K562 (cell line): ENCODE data around the gene RIMOC1. TPM values are rescaled to one million over a fixed set of nuclear protein-coding genes. Genes with fewer than 3 reads are reported as not detected.

Experiments used
- ATF3 ChIP-seq, 2 experiments: fragments of 450-650 bp in 1 of 2; sonication (generic) in 1 of 2; formaldehyde crosslinking in 1 of 2; IDR thresholded peaks in 1 of 2; conservative IDR thresholded peaks in 1 of 2; 2 replicates each; pipeline versions ENCODE4 v1.6.1 to v1.8.1; 2016 to 2023; ENCODE audit warnings: mild to moderate bottlenecking in 2 of 2, moderate library complexity in 2 of 2, inconsistent platforms in 1 of 2, missing genetic modification reagents in 1 of 2
- CGGBP1 ChIP-seq: fragments of 250-450 bp; sonication (Bioruptor Pico); IDR thresholded peaks from 2 replicates; pipeline ENCODE4 v1.9.0; 2021; ENCODE audit warnings: mild to moderate bottlenecking
- CTBP1 ChIP-seq: fragments of 450-650 bp; IDR thresholded peaks from 2 replicates; pipeline ENCODE4 v1.6.1; 2016; ENCODE audit warnings: borderline replicate concordance
- DACH1 ChIP-seq: fragments of 450-650 bp; IDR thresholded peaks from 2 replicates; pipeline ENCODE4 v1.6.1; 2018; ENCODE audit not compliant: partially characterized antibody
- DPF2 ChIP-seq: fragments of 450-650 bp; IDR thresholded peaks from 2 replicates; pipeline ENCODE4 v1.6.1; 2016
- ELF2 ChIP-seq: fragments of 250-450 bp; sonication (Bioruptor Pico); IDR thresholded peaks from 2 replicates; pipeline ENCODE4 v1.5.0; 2021; ENCODE audit warnings: mild to moderate bottlenecking
- FIP1L1 ChIP-seq: fragments of 200-400 bp; formaldehyde crosslinking; IDR thresholded peaks from 2 replicates; pipeline ENCODE4 v1.6.1; 2018; ENCODE audit warnings: mild to moderate bottlenecking, low read depth, low read length; ENCODE audit not compliant: poor library complexity, severe bottlenecking
- FOXA3 ChIP-seq, 2 experiments: fragments of 450-650 bp in 1 of 2; sonication (generic) in 1 of 2; formaldehyde crosslinking; IDR thresholded peaks in 1 of 2; conservative IDR thresholded peaks in 1 of 2; 2 replicates each; pipeline versions ENCODE4 v1.4.0 to v1.8.0; 2020 to 2022; ENCODE audit warnings: mild to moderate bottlenecking in 2 of 2, missing genetic modification reagents in 1 of 2
- HOMEZ ChIP-seq: fragments of 250-450 bp; sonication (Bioruptor Pico); IDR thresholded peaks from 2 replicates; pipeline ENCODE4 v1.4.0; 2020; ENCODE audit warnings: mild to moderate bottlenecking, moderate library complexity
- IFI16 ChIP-seq: fragments of 250-450 bp; sonication (Bioruptor Pico); IDR thresholded peaks from 2 replicates; pipeline ENCODE4 v2.1.2; 2022; ENCODE audit warnings: mild to moderate bottlenecking, inconsistent platforms
- LARP7 ChIP-seq: fragments of 450-650 bp; IDR thresholded peaks from 2 replicates; pipeline ENCODE4 v1.6.1; 2016
- NR1H2 ChIP-seq: sonication (generic); formaldehyde crosslinking; IDR thresholded peaks from 2 replicates; pipeline ENCODE4 v1.4.0; 2020; ENCODE audit warnings: mild to moderate bottlenecking, missing genetic modification reagents
- POLR2AphosphoS2 ChIP-seq: IDR thresholded peaks from 2 replicates; pipeline ENCODE4 v1.6.1; 2012; ENCODE audit warnings: low read length, improper control_type of control experiment
- RAD51 ChIP-seq: fragments of 450-650 bp; IDR thresholded peaks from 2 replicates; pipeline ENCODE4 v1.7.1; 2016; ENCODE audit warnings: low read depth, mild to moderate bottlenecking, borderline replicate concordance
- RBM15 ChIP-seq: fragments of 200-400 bp; formaldehyde crosslinking; IDR thresholded peaks from 2 replicates; pipeline ENCODE4 v1.6.1; 2018; ENCODE audit warnings: mild to moderate bottlenecking, low read length, moderate library complexity; ENCODE audit not compliant: insufficient read depth
- SP2 ChIP-seq: IDR thresholded peaks from 2 replicates; pipeline ENCODE4 v1.6.1; 2011; ENCODE audit warnings: mild to moderate bottlenecking, low read depth, low read length, moderate library complexity; ENCODE audit not compliant: poor library complexity, severe bottlenecking; ENCODE audit errors: extremely low read depth
- TEAD4 ChIP-seq, 2 experiments: sonication (generic) in 1 of 2; formaldehyde crosslinking in 1 of 2; IDR thresholded peaks; 2 replicates each; pipeline versions ENCODE4 v1.6.1 to v1.8.0; 2012 to 2022; ENCODE audit warnings: borderline replicate concordance in 1 of 2, inconsistent platforms in 1 of 2, low read length in 1 of 2, mild to moderate bottlenecking in 1 of 2, missing genetic modification reagents in 1 of 2
- USF2 ChIP-seq: sonication (generic); formaldehyde crosslinking; IDR thresholded peaks from 2 replicates; pipeline ENCODE4 v1.5.0; 2020; ENCODE audit warnings: missing genetic modification reagents
- ZFP30 ChIP-seq: fragments of 250-450 bp; sonication (Bioruptor Pico); IDR thresholded peaks from 2 replicates; pipeline ENCODE4 v1.8.0; 2022; ENCODE audit warnings: moderate library complexity, mild to moderate bottlenecking, inconsistent platforms, borderline replicate concordance
- ZNF24 ChIP-seq: fragments of 450-650 bp; IDR thresholded peaks from 2 replicates; pipeline ENCODE4 v1.6.1; 2016
- ZNF778 ChIP-seq: fragments of 450-650 bp; formaldehyde crosslinking; IDR thresholded peaks from 2 replicates; pipeline ENCODE4 v1.4.0; 2020; ENCODE audit warnings: mild to moderate bottlenecking, moderate library complexity
- polyA plus RNA-seq, 8 experiments: library from polyadenylated mRNA; depleted of rRNA in 4 of 8; stranded (reverse) in 5 of 8; unstranded in 3 of 8; fragments of >200 nt; fragmentation: Nextera tagmentation in 2 of 8; fragmentation: Illumina TruSeq in 1 of 8; extraction: Ambion mirVana in 2 of 8; extraction: Trizol in 1 of 8; gene quantifications; 2 replicates each; pipeline versions ENCODE4 v1.2.1 to v1.2.3, GENCODE V29; 2011 to 2014; ENCODE audit warnings: inconsistent platforms in 1 of 8, missing spikeins in 1 of 8
- total RNA-seq, 7 experiments: library from RNA; depleted of rRNA in 6 of 7; stranded (reverse); fragments of >200 nt in 6 of 7; fragmentation: Illumina TruSeq in 2 of 7; extraction: Trizol in 2 of 7; gene quantifications; 2 replicates each; pipeline versions ENCODE4 v1.2.1 to v1.2.3, GENCODE V29; 2011 to 2021; ENCODE audit warnings: low replicate concordance in 1 of 7

RIMOC1 gene
- total and polyA plus RNA-seq, 9 of the 15 experiments (the other 6 are each of a cell fraction or from before 2014, with no cell fraction given) = 11.6 to 63.1 (median 30.8) TPM

GRCh38 chr5:41903892-41904799, at the start of gene RIMOC1 (continued):
- 0 out of 2 replicates have a peak, but pooled peaks have one; percentile 34 for TF ChIP-seq HOMEZ
- TF ChIP-seq USF2 (CRISPR knock-in tag) = peak; percentile 99
- no peak for TF ChIP-seq ZFP30
- no peak for TF ChIP-seq SP2
- TF ChIP-seq DPF2 = no peak
- TF ChIP-seq POLR2AphosphoS2 = peak; percentile 80; the same call in 1 of the 2 replicates
- peak; percentile 65; the same call in 1 of the 2 replicates for TF ChIP-seq CTBP1
- no peak for TF ChIP-seq FIP1L1
- TF ChIP-seq ZNF778 (CRISPR knock-in tag) = no peak
- no peak for TF ChIP-seq CGGBP1 (CRISPR knock-in tag)
- peak; percentile 66; the same call in 1 of the 2 replicates for TF ChIP-seq ELF2 (CRISPR knock-in tag)
- TF ChIP-seq FOXA3 (CRISPR knock-in tag; conservative IDR thresholded peaks at IDR 0.05 in 1 of 2, IDR thresholded peaks at IDR 0.05 in 1 of 2) = no peak; a peak in 1 of 4 replicates
- TF ChIP-seq NR1H2 (CRISPR knock-in tag) = peak; percentile 92; the same call in 1 of the 2 replicates
- peak; percentile 81 for TF ChIP-seq DACH1
- 0 out of 2 replicates have a peak, but pooled peaks have one; percentile 4 for TF ChIP-seq TEAD4 (IDR thresholded peaks at IDR 0.05; ENCODE audit: low read length)
- no peak for TF ChIP-seq TEAD4 (CRISPR knock-in tag; IDR thresholded peaks at IDR 0.05; ENCODE audit: borderline replicate concordance)
- TF ChIP-seq IFI16 = no peak
- TF ChIP-seq ATF3 (IDR thresholded peaks at IDR 0.05) = peak; percentile 66; the same call in 1 of the 2 replicates
- 0 out of 2 replicates have a peak, but pooled peaks have one; percentile 27 for TF ChIP-seq ATF3 (CRISPR knock-in tag; conservative IDR thresholded peaks at IDR 0.05)
- no peak for TF ChIP-seq RBM15
- TF ChIP-seq RAD51 = peak; percentile 100
- peak; percentile 92 for TF ChIP-seq LARP7
- no peak for TF ChIP-seq ZNF24
